GM21737 (cell line): Measurements from ENCODE around the gene PIGN.

Experiments
- ATAC-seq: cut with Tn5 transposase; IDR thresholded peaks from one replicate; pipeline ENCODE4 v1.9.1; 2021; ENCODE audit warnings: mild to moderate bottlenecking, moderate library complexity; ENCODE audit not compliant: unreplicated experiment

The PIGN gene

DNA sequence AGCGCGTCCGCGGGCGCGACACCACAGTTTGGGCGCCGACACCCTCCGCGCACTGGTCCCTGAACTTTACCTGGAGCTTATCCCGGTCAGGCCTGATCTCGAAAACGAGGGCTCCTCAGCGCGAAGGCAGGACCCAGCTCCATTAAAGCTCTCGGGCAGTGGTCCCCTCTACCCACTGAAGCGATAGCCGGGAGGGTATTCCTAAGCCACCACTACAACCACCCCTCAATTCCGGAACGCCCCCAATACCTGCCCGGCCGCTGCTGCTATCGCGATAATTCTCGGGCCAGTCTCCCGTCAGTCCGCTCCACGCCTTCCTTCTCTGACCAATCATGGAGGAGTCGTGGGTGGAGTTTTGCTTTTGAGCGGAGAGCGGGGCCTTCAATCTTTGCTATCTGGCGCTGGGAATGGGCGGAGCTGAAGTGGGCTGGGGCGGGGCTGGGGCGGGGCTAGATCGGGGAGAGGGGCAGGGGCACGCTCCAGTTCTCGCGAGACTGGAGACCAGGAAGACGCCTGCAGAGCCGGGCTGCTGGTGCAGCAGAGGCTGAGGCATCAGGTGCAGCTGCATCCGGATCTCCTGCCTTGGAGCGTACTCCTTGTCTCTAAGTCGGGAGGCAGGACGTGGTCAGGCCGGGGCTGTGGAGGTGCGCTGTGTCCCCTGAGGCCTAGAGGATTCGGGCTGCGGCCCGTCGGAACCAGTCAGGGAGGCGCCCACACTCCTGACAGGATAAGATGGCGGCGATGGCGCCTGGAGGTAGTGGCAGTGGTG, at the start of gene PIGN, which contains the start of gene RELCH:
Gene PIGN (minus strand): TSS at position 283 of the 769 bp plus-strand sequence. CDS start 25,703 bp downstream, outside the sequence.
Gene RELCH (plus strand): TSS at position 482 of the 769 bp plus-strand sequence. CDS start 251 bp downstream, at position 733.
- peak; percentile 89 for ATAC-seq

DNA sequence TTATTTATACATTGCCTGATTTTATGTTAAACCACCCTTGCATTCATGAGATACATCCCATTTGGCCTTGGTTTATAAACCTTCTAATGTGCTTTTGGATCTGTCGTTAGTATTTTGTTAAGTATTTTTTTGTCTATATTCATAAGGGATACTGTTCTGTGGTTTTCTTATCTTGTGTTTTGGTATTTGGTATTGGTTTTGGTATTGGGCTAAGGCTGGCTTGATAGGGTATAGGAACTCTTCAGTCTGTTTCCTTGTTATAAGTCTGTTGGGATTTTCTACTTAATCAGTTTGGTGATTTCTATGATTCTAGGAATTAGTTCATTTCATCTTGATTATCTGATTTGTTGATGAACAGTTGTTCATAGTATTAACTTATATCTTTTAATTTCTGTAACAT, 49.4 kb upstream of the PIGN start:
- ATAC-seq: no peak

- ATAC-seq: no peak
Observed at GRCh38 chr18:62226047-62226446, 39.2 kb upstream of the PIGN start.

- no peak for ATAC-seq
Observed at GRCh38 chr18:62224229-62224628, 37.4 kb upstream of the PIGN start.

DNA sequence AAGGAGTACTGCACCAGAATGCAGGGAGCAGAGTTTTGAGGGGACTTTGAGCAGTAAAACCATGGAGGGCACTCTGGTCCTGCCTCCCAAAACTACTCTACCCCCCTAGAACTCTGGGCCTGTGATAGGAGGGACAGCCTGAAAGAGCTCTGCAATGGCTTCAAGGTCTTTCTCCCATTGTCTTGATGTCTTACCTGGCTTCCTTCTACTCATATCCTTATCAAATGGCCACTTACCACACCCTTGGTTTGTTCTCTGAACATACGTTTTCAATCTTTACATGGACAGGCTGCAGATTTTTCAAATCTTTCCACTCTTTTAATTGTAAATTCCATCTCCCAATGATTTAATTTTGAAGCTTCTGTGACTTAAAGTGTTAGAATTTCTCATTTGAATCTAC, 27.9 kb upstream of the PIGN start:
- no peak for ATAC-seq

DNA sequence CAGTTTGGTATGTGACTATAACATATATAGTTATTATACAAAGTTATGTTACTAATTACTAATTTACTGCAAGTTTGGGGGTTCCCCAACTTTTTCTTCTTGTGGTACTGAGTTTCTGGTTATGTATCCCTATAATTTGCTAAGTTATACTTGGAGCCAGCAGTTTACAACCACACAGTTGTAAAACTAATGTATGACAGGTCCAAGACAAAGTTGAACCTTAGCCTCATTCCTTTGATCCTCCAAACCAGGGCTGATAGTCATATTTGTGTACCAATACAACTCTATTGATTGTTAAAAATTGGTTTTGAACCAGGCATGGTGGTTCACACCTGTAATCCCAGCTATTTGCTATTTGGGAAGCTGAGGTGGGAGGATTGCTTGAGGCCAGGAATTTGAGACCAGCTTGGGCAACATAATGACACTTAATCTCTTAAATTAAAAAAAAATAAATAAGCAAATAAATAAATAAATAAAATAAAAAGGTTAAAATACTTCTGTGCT, 24.5 kb upstream of the PIGN start:
- ATAC-seq: no peak

DNA sequence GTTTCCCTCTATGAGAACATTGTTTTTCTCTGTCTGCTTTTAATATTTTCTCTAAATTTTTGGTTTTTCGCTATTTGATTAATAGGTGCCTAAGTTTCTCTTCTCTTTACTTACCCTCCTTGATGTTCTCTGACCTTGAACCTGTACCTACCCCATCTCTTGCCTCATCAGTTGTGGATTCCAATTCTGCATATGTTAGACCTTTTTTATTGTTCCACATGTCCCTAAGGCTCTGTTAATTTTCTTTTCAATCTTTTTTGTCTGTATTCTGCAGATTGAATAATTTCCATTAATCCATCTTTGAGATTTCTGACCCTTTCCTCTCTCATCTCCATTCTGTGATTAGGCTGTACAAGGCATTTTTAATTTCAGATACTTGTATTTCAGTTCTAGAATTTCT, 23.3 kb upstream of the PIGN start:
- ATAC-seq: no peak

DNA sequence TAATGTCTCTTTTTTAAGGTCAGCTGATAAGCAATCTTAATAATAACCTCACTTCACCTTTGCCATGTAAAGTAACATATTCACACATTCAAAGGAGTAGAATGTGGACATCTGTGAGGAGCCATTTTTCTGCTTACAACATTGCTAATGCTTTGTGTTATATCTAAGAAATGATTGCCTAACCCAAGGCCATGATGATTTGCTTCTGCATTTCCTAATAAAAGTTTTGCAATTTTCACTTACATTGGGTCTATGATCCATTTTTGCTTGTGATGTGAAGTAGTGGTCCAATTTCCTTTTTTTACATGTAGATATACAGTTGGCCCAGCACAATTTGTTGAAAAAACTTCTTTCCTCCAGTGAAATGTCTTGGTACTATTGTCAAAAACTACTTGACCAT, 22.2 kb upstream of the PIGN start:
- no peak for ATAC-seq

DNA sequence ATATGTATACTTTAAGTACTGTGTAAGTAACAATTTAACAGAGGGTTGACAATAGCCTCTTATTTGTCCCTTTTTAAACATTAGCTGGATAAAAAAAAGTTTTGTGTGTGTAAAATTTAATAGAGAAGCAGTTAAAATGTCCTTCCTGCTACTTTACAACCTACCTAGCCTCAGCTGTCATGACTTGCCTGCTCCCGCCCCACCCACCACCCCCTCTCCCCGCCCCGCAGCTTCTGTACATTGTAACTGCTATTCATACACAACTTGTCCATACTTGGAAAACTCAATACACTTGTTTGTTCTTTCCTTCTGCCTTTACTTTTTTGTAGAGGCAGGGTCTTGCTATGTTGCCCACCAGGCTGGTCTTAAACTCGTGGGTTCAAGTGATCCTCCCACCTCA, 19.7 kb upstream of the PIGN start:
- ATAC-seq: no peak

GRCh38 chr18:62205824-62206223, 19.0 kb upstream of the PIGN start:
- ATAC-seq: no peak

GRCh38 chr18:62201870-62202269, 15.0 kb upstream of the PIGN start:
- no peak for ATAC-seq

GRCh38 chr18:62200121-62200914, 13.5 kb upstream of the PIGN start:
- no peak for ATAC-seq

- ATAC-seq: no peak
Observed at GRCh38 chr18:62199629-62200028, 12.8 kb upstream of the PIGN start.

GRCh38 chr18:62198259-62198658, 11.4 kb upstream of the PIGN start:
- no peak for ATAC-seq

GRCh38 chr18:62196980-62197379, 10.1 kb upstream of the PIGN start:
- ATAC-seq: no peak

GRCh38 chr18:62196079-62196478, 9.2 kb upstream of the PIGN start:
- no peak for ATAC-seq

DNA sequence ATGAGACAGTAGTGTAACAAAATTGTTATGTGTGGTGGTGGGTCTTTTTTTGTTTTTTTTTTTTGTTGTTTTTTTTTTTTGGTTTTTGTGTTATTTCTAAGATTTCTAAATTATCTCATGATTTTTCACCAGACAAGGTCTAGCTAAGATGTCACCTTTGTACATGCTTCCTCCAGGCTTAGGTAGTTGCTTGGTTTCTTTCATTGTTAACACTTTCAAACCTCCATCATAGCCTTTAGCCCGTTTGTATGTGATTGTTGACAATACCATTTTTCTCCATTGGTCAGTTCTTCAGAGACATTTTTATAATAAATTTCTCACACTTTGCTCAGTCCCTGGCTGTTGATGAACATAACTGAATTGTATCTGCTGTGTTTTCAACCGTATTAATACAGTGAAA, 2.4 kb upstream of the PIGN start:
- no peak for ATAC-seq

DNA sequence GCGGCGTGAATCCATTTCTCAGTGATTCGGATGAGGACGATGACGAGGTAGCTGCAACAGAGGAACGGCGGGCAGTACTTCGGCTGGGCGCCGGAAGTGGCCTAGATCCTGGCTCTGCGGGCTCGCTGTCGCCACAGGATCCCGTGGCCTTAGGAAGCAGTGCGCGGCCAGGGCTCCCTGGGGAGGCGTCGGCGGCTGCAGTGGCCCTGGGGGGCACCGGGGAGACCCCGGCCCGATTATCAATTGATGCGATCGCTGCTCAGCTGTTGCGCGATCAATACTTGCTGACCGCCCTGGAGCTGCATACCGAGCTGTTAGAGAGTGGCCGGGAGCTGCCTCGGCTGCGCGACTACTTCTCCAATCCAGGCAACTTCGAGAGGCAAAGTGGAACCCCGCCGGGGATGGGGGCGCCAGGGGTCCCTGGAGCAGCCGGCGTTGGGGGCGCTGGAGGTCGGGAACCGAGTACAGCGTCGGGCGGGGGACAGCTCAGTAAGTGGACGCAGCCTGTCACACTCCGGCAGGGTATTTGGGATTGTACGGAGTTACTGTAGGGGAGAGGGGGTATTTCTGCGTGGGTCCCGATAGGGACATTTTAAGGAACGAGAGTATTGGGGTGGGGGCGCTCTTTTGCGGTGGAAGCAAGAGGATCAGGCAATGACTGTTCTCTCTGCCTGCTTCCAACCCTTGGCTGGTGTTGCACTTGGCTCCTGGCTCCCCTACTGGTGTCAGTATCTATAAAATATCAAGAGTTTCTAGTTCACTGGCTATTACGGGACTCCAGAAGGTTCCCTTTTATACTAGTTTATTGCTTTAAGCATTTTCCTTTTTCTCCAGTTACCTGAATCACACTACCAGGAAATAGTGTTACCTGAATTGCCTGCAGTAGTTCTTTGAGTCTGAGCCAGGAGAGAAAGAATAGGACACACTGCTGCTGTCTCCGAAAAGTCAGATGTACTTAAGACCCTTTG, 971 bp upstream of the PIGN start:
- ATAC-seq: no peak

- peak; percentile 2 for ATAC-seq
Observed at GRCh38 chr18:62186499-62186773, 420 bp downstream of the PIGN start.

DNA sequence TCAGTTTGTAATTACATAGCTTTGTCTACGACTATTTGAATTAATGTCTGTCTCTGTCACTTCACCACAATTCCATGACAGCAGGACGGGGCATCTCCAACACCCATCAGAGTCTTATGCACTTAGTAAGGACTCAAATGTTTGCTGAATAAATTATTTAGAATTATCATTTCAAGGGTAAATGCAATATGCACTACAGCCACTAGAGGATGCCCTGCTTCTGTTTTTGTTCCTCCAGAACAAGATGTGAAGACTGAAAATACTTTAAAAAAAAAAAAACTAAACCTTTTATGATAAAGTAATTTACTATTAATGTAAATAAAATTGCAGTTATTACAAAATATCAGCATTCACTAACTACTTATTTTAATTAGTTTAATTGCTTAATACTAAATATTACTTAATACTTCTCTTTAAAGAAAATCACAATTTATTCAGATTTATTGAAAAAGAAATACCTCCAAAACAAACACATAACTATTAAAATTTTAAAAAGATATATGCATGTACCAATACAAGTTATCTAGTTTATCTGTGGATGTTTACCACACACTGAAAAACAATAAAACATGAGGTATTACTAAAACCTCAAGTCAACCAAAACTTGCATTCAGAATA, 3.2 kb downstream of the PIGN start:
- ATAC-seq: no peak

DNA sequence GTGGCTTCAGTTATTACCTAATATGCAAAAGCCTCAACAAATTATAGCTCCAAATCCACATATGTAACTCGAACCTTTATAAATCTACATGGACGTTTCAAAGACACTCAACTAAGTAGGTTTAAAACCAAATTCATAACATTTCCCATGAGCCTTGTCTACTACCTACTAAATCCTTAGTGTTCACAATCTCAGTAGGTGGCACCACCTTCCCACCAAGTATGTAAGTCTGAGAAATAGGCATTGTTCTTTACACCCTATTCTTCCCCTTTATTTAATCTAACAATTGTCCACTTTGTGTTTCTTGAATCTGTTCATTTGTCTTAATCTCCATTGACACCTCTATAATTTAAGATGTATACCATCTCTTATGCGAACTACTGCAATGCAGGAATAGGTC, 4.6 kb downstream of the PIGN start:
- ATAC-seq: no peak
